ENCODE results near the gene AP1M1. TPM values are rescaled to one million over a fixed set of nuclear protein-coding genes. Genes with fewer than 3 reads are reported as not detected.

Gene AP1M1
- total RNA-seq, 1 donor from 2014 or later: 81.8 TPM

- peak; percentile 11 for DNase-seq (ENCODE audit: low spot score)
- TF ChIP-seq CTCF (IDR thresholded peaks at IDR 0.05): no peak
- no peaks in the 10 kb centered on the region for H3K27me3 Mint-ChIP-seq (ENCODE audit: low read depth)
- no peak overlapping the region for H3K4me3 Mint-ChIP-seq (ENCODE audit: unreplicated experiment)
- H3K9me3 Mint-ChIP-seq (ENCODE audit: low read depth): no peaks in the 10 kb centered on the region
- H3K27ac Mint-ChIP-seq (ENCODE audit: unreplicated experiment): no peak overlapping the region
- H3K36me3 Mint-ChIP-seq (ENCODE audit: low read depth): peaks cover 13% of the 10 kb centered on the region
- peaks cover 10% of the 10 kb centered on the region for H3K4me1 Mint-ChIP-seq (ENCODE audit: low read depth)
These were observed 4.2 kb upstream of the AP1M1 start for GRCh38 chr19:16193466-16193865.

- Mint-ChIP-seq H3K4me1 (ENCODE audit: low read depth) (peaks cover 23% of the 10 kb centered on the region), H3K4me3 (ENCODE audit: unreplicated experiment) (peak overlapping the region; percentile 85), H3K36me3 (ENCODE audit: low read depth) (peaks cover 5% of the 10 kb centered on the region), H3K27me3 (ENCODE audit: low read depth) (no peaks in the 10 kb centered on the region), H3K9me3 (ENCODE audit: low read depth) (no peaks in the 10 kb centered on the region), H3K27ac (ENCODE audit: unreplicated experiment) (peak overlapping the region; percentile 90)
- DNase-seq (ENCODE audit: low spot score): no peak
- no peak for TF ChIP-seq CTCF (IDR thresholded peaks at IDR 0.05)
These were observed 506 bp upstream of the AP1M1 start for GRCh38 chr19:16197188-16197621.

GRCh38 chr19:16198370-16198651 lies 600 bp downstream of the AP1M1 start:
- H3K4me1 Mint-ChIP-seq (ENCODE audit: low read depth): peaks cover 28% of the 10 kb centered on the region
- no peaks in the 10 kb centered on the region for H3K27me3 Mint-ChIP-seq (ENCODE audit: low read depth)
- peak overlapping the region; percentile 73 for H3K27ac Mint-ChIP-seq (ENCODE audit: unreplicated experiment)
- no peak for TF ChIP-seq CTCF (IDR thresholded peaks at IDR 0.05)
- no peak for DNase-seq (ENCODE audit: low spot score)
- H3K9me3 Mint-ChIP-seq (ENCODE audit: low read depth): no peaks in the 10 kb centered on the region
- peaks cover 11% of the 10 kb centered on the region for H3K36me3 Mint-ChIP-seq (ENCODE audit: low read depth)
- H3K4me3 Mint-ChIP-seq (ENCODE audit: unreplicated experiment): peak overlapping the region; percentile 85

GRCh38 chr19:16199275-16199932 lies 1.7 kb downstream of the AP1M1 start:
- Mint-ChIP-seq H3K27ac (ENCODE audit: unreplicated experiment) (no peak overlapping the region), H3K27me3 (ENCODE audit: low read depth) (no peaks in the 10 kb centered on the region), H3K4me1 (ENCODE audit: low read depth) (peaks cover 28% of the 10 kb centered on the region), H3K9me3 (ENCODE audit: low read depth) (no peaks in the 10 kb centered on the region), H3K36me3 (ENCODE audit: low read depth) (peaks cover 12% of the 10 kb centered on the region), H3K4me3 (ENCODE audit: unreplicated experiment) (peak overlapping the region; percentile 85)
- DNase-seq (ENCODE audit: low spot score): no peak
- TF ChIP-seq CTCF (IDR thresholded peaks at IDR 0.05): no peak

- TF ChIP-seq CTCF (IDR thresholded peaks at IDR 0.05): no peak
- no peak for DNase-seq (ENCODE audit: low spot score)
- Mint-ChIP-seq H3K36me3 (ENCODE audit: low read depth) (peaks cover 12% of the 10 kb centered on the region), H3K9me3 (ENCODE audit: low read depth) (no peaks in the 10 kb centered on the region), H3K4me3 (ENCODE audit: unreplicated experiment) (no peak overlapping the region), H3K27ac (ENCODE audit: unreplicated experiment) (no peak overlapping the region), H3K27me3 (ENCODE audit: low read depth) (no peaks in the 10 kb centered on the region), H3K4me1 (ENCODE audit: low read depth) (peaks cover 28% of the 10 kb centered on the region)
These were observed 2.6 kb downstream of the AP1M1 start for GRCh38 chr19:16200038-16201010.

Data from chondrocyte (in vitro differentiated cells).